ENCODE data around the gene GPR179. TPM values are rescaled to one million over a fixed set of nuclear protein-coding genes. Genes with fewer than 3 reads are reported as not detected.

The GPR179 gene
- total RNA-seq, 1 experiment from 2014 or later, result not detected

DNA sequence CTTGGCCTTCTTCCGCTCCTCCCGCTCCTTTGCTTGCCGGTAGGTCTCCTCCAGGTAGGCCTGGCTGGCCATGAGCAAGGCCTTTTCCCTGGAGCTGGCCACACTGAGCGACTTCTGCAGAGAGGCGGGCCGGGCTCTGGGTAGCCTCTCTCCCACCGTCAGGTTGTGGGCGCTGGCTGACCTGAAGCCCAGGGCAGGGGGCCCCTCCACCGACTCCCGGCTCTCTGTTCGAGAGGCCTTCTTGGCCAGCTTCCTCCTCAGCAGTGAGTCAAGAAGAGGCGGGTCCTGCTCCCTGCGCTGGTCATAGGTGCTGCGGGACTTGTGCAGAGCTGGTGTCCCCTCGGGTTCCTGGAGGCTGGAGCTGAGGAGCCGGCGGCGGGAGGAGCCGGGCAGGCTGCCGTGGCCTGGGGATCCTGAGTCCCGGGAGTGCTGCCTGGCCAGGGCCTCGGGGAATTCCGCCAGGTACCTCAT lies 12.8 kb downstream of the GPR179 start:
- Histone ChIP-seq H2BK15ac (ENCODE audit: low read depth, low read length) (no peak overlapping the region), H3K27ac (ENCODE audit: insufficient read length, low read depth, low read length) (no peak overlapping the region), H2BK12ac (ENCODE audit: insufficient read length, low read depth, low read length) (no peak overlapping the region), H3K9me3 (ENCODE audit: control insufficient read depth, low read depth, low read length) (no peaks in the 10 kb centered on the region), H2AK5ac (ENCODE audit: insufficient read length, low read length) (no peak overlapping the region), H3K79me1 (ENCODE audit: insufficient read depth, low read depth, low read length, poor library complexity, severe bottlenecking) (no peaks in the 10 kb centered on the region), H3K9ac (ENCODE audit: extremely low read depth, insufficient read length, low read length) (no peak overlapping the region), H3K4ac (ENCODE audit: low read depth, low read length) (no peak overlapping the region), H2BK20ac (ENCODE audit: low read depth, low read length, poor library complexity, severe bottlenecking) (no peak overlapping the region), H4K8ac (replicated peaks; ENCODE audit: insufficient read length, low read depth, low read length) (no peak overlapping the region), H3K56ac (ENCODE audit: insufficient read length, low read depth, low read length) (no peak overlapping the region), H3K27me3 (ENCODE audit: insufficient read depth, low read length) (no peaks in the 10 kb centered on the region), H4K5ac (ENCODE audit: insufficient read length, low read depth, low read length) (no peak overlapping the region), H2BK5ac (ENCODE audit: insufficient read length, low read length) (no peak overlapping the region), H3K18ac (ENCODE audit: insufficient read length, low read depth, low read length) (no peak overlapping the region), H4K91ac (ENCODE audit: insufficient read length, low read depth, low read length) (no peak overlapping the region), H3K4me2 (ENCODE audit: insufficient read depth, insufficient read length, low read length) (no peak overlapping the region), H2BK120ac (ENCODE audit: low read depth, low read length, poor library complexity, severe bottlenecking) (no peak overlapping the region), H2AFZ (ENCODE audit: low read length) (no peak overlapping the region), H3K23ac (ENCODE audit: insufficient read length, low read depth, low read length) (no peak overlapping the region), H3K23me2 (ENCODE audit: insufficient read length, low read depth, low read length, poor library complexity, severe bottlenecking) (no peaks in the 10 kb centered on the region), H4K20me1 (ENCODE audit: control insufficient read depth, insufficient read depth, insufficient read length) (no peaks in the 10 kb centered on the region), H3T11ph (ENCODE audit: low read length) (no peak overlapping the region), H3K79me2 (ENCODE audit: insufficient read depth, low read length) (no peaks in the 10 kb centered on the region), H3K14ac (ENCODE audit: insufficient read depth, low read length) (no peak overlapping the region), H3K4me1 (ENCODE audit: insufficient read depth, low read length) (no peaks in the 10 kb centered on the region)
- H3K9me3 Mint-ChIP-seq, result no peaks in the 10 kb centered on the region
- no CpG with 5 or more reads among the region's 23 CpGs for WGBS (ENCODE audit: extremely low coverage, insufficient read length, low lambda C conversion rate)
- no peak overlapping the region for H3K27ac Mint-ChIP-seq
- TF ChIP-seq, protein P1, sequence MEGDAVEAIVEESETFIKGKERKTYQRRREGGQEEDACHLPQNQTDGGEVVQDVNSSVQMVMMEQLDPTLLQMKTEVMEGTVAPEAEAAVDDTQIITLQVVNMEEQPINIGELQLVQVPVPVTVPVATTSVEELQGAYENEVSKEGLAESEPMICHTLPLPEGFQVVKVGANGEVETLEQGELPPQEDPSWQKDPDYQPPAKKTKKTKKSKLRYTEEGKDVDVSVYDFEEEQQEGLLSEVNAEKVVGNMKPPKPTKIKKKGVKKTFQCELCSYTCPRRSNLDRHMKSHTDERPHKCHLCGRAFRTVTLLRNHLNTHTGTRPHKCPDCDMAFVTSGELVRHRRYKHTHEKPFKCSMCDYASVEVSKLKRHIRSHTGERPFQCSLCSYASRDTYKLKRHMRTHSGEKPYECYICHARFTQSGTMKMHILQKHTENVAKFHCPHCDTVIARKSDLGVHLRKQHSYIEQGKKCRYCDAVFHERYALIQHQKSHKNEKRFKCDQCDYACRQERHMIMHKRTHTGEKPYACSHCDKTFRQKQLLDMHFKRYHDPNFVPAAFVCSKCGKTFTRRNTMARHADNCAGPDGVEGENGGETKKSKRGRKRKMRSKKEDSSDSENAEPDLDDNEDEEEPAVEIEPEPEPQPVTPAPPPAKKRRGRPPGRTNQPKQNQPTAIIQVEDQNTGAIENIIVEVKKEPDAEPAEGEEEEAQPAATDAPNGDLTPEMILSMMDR (conservative IDR thresholded peaks at IDR 0.05), result no peak
- no peak overlapping the region for H3K4me3 Mint-ChIP-seq
- H3K36me3 Mint-ChIP-seq (ENCODE audit: insufficient read depth in 1 of 3, low read depth in 3 of 3), result no peaks in the 10 kb centered on the region
- DNase-seq, result peak; percentile 61
- H3K4me1 Mint-ChIP-seq, result peaks cover 20 to 28% of the 10 kb centered on the region in 2 experiments
- H3K27me3 Mint-ChIP-seq (ENCODE audit: low read depth), result no peaks in the 10 kb centered on the region; the same call in none of the 2 replicates
